H1 (cell line): ENCODE results near the gene MCF2L2. TPM values are rescaled to one million over a fixed set of nuclear protein-coding genes. Genes with fewer than 3 reads are reported as not detected.

Experiments used
- E2F6 ChIP-seq: IDR thresholded peaks from 2 replicates; pipeline ENCODE4 v1.6.1; 2012; ENCODE audit warnings: inconsistent platforms
- EP300 ChIP-seq, 2 experiments: IDR thresholded peaks; 1 replicate in 1 of 2; 2 replicates in 1 of 2; pipeline ENCODE4 v1.6.1; 2011 to 2012; ENCODE audit warnings: low read depth in 2 of 2, low read length in 2 of 2, mild to moderate bottlenecking in 2 of 2, borderline replicate concordance in 1 of 2, inconsistent platforms in 1 of 2, moderate library complexity in 1 of 2
- EZH2 ChIP-seq: fragments of 200-600 bp; sonication (generic); IDR thresholded peaks from 2 replicates; pipeline ENCODE4 v1.7.1; 2012; ENCODE audit warnings: low read depth, mild to moderate bottlenecking, moderate library complexity, low read length, inconsistent platforms; ENCODE audit not compliant: severe bottlenecking
- JUN ChIP-seq: IDR thresholded peaks from 2 replicates; pipeline ENCODE4 v1.6.1; 2011; ENCODE audit warnings: low read depth, mild to moderate bottlenecking, improper control_type of control experiment, low read length
- NRF1 ChIP-seq: IDR thresholded peaks from 2 replicates; pipeline ENCODE4 v1.6.1; 2011; ENCODE audit warnings: mild to moderate bottlenecking, low read depth, low read length, improper control_type of control experiment
- PHF8 ChIP-seq: fragments of 200-600 bp; sonication (generic); conservative IDR thresholded peaks from 2 replicates; pipeline ENCODE4 v1.7.1; 2012; ENCODE audit warnings: low read depth, mild to moderate bottlenecking, inconsistent platforms, low read length, moderate library complexity
- POLR2A ChIP-seq, 2 experiments: IDR thresholded peaks; 1 replicate in 1 of 2; 2 replicates in 1 of 2; pipeline ENCODE4 v1.6.1; 2011; ENCODE audit warnings: low read depth in 2 of 2, low read length in 2 of 2, mild to moderate bottlenecking in 2 of 2; ENCODE audit errors: control extremely low read depth in 1 of 2
- RAD21 ChIP-seq, 2 experiments: IDR thresholded peaks in 1 of 2; conservative IDR thresholded peaks in 1 of 2; 2 replicates each; pipeline ENCODE4 v1.6.1; 2011; ENCODE audit warnings: low read depth in 2 of 2, low read length in 2 of 2, improper control_type of control experiment in 1 of 2, inconsistent platforms in 1 of 2, mild to moderate bottlenecking in 1 of 2, moderate library complexity in 1 of 2
- RFX5 ChIP-seq: IDR thresholded peaks from 2 replicates; pipeline ENCODE4 v1.6.1; 2011; ENCODE audit warnings: low read depth, low read length, improper control_type of control experiment, borderline replicate concordance
- SIN3A ChIP-seq, 2 experiments: IDR thresholded peaks in 1 of 2; conservative IDR thresholded peaks in 1 of 2; 2 replicates each; pipeline ENCODE4 v1.6.1; 2011 to 2012; ENCODE audit warnings: low read length in 2 of 2, improper control_type of control experiment in 1 of 2, low read depth in 1 of 2, mild to moderate bottlenecking in 1 of 2
- SRF ChIP-seq: IDR thresholded peaks from 2 replicates; pipeline ENCODE4 v1.6.1; 2011; ENCODE audit warnings: mild to moderate bottlenecking, low read depth, low read length, moderate library complexity
- TAF7 ChIP-seq: optimal IDR thresholded peaks from 2 replicates; pipeline ENCODE3; 2011; ENCODE audit warnings: low read depth, mild to moderate bottlenecking, inconsistent platforms, low read length, moderate library complexity, borderline replicate concordance
- polyA plus RNA-seq, 7 experiments: library from polyadenylated mRNA; depleted of rRNA in 3 of 7; stranded (reverse) in 5 of 7; unstranded in 2 of 7; fragments of >200 nt in 5 of 7; fragments of 200-250 nt in 2 of 7; gene quantifications; 1 replicate in 5 of 7; 2 replicates in 1 of 7; 4 replicates in 1 of 7; pipeline versions ENCODE4 v1.2.1 to v1.2.3, GENCODE V29; 2011 to 2013; ENCODE audit warnings: missing spikeins in 2 of 7, mixed read lengths in 2 of 7
- total RNA-seq: library from RNA; stranded (reverse); fragmentation: NEBNext Ultra II Directional; extraction: Animal tissue kit (Norgen Biotek cat#: 25700); gene quantifications from 2 replicates; pipeline ENCODE4 v1.2.1, GENCODE V29; 2021

The MCF2L2 gene
- total and polyA plus RNA-seq, 2 of the 8 experiments (the other 6 are each of a cell fraction or from before 2014, with no cell fraction given) = 4.1 to 13.7 TPM

GRCh38 chr3:183253528-183254486, 174.6 kb downstream of the MCF2L2 start (continued):
- TF ChIP-seq SRF (no peak), EZH2 (peak; percentile 48), JUN (no peak), PHF8 (peak; percentile 49; the same call in 1 of the 2 replicates), E2F6 (no peak), RAD21 (IDR thresholded peaks at IDR 0.05 in 1 of 2, conservative IDR thresholded peaks at IDR 0.05 in 1 of 2; ENCODE audit: low read depth in 2 of 2, low read length in 2 of 2) (0 out of 4 replicates have a peak, but pooled peaks of 1 of the 2 experiments have one; percentile 3), RFX5 (no peak), SIN3A (conservative IDR thresholded peaks at IDR 0.05 in 1 of 2, IDR thresholded peaks at IDR 0.05 in 1 of 2; ENCODE audit: low read depth in 1 of 2, low read length in 2 of 2) (no peak), POLR2A (IDR thresholded peaks at IDR 0.05; ENCODE audit: control extremely low read depth in 1 of 2, low read depth in 2 of 2, low read length in 2 of 2) (peak in 1 of 2 experiments; percentile 56; a peak in 2 of 3 replicates), NRF1 (no peak), TAF7 (peak; percentile 60), EP300 (IDR thresholded peaks at IDR 0.05; ENCODE audit: borderline replicate concordance in 1 of 2, low read depth in 2 of 2, low read length in 2 of 2) (no peak)
